GM19395 (cell line): ENCODE data around the gene CCDC97.
"Not testable (repeated sequence)": the region's sequence is repeated elsewhere in the genome, so short reads cannot be mapped to it uniquely, and the experiment has no call there.

Source experiments
- ATAC-seq: cut with Tn5 transposase; IDR thresholded peaks from one replicate; pipeline ENCODE4 v1.9.1; 2021; ENCODE audit warnings: mild to moderate bottlenecking, moderate library complexity; ENCODE audit not compliant: unreplicated experiment

The CCDC97 gene

DNA sequence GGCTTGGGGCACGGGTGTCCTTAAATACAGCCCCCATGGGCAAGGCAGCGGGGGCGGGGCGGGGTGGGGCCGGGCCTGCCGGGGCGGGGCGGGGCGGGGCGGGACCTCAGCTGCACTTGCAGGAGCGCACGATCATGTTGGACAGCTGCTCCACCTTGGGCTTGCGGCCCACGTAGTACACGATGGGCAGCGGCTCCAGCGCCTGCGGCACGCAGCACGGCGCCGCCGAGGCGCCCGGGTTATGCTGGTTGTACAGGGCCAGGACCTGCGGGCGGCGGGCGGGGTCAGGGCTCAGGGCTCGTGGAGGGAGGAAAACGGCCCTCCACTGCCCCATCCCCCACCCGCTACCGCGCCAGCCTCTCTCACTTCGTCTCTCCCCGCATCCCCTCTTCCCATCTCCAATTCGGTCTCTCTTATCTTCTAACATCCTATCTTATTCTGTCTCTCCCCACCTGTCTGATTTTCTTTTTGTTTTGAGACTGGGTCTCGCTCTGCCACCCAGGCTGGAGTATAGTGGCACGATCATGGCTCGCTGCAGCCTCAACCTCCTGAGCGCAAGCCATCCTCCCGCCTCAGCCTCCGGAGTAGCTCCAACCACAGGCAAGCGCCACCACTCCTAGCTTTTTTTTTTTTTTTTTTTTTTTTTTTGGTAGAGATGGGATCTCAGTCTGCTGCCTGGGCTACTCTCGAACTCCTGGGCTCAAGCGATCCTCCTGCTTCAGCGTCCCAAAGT is 21.1 kb downstream of the CCDC97 start:
- no peak for ATAC-seq

DNA sequence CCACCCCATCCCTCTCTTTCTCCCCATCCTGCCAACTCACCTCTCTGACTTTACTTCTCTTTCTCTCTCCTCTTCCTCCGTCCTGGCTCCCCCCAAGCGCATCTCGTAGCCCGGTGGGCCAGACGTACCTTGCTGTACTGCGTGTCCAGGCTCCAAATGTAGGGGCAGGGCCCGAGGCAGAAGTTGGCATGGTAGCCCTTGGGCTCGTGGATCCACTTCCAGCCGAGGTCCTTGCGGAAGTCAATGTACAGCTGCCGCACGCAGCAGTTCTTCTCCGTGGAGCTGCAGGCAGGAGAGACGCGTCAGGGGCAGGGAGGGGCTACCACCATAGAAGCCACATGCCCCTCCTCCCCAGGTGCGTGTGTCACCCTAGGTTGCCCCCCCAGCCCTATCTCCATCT is 22.0 kb downstream of the CCDC97 start:
- no peak for ATAC-seq

DNA sequence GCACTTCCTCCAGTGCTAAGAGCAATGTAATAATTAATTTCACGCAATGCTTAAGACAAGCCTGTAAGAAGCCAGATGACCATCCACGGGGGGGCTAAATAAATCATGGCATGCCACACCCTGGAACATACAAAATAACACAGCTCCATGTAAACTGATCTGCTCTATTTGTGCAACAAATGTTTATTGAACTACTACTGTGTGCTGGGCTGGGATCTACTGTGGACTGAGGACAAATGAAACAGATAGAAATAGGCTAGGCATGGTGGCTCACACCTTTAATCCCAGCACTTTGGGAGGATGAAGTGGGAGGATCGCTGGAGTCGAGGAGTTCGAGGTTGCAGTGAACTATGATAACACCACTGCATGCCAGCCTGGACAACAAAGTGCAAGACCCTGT is 22.5 kb downstream of the CCDC97 start:
- no peak for ATAC-seq

DNA sequence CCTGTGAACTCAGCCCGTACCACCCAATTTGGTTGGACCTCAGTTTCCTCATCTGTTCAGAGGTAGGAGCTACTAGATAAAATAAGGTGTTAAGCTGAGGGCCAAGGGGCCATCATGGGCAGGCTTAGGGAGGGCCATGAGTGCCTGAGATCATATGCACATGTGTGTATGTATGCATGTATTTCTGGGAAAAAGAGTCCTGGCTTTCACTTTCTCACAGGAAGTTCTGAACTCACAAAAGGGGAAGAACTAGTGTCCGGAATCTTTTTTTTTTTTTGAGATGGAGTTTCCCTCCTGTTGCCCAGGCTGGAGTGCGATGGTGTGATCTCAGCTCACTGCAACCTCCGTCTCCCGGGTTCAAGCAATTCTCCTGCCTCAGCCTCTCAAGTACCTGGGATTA is 24.8 kb downstream of the CCDC97 start:
- ATAC-seq = no peak

DNA sequence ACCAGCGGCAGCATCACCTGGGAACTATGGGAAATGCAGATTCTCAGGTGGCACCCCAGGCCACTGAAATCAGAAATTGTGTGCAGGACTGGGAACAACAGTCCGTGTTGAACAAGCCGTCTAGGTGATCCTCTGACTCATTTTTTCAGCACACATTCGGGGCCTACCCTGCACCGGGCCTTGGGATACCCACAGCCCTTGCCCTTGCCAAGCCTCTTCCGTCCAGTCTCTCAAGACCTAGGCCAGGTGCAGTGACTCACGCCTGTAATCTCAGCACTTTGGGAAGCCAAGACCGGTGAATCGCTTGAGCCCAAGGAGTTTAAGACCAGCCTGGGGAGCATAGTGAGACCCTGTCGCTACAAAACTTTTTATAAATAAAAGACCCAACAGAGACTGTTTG is 25.5 kb downstream of the CCDC97 start:
- ATAC-seq = no peak

DNA sequence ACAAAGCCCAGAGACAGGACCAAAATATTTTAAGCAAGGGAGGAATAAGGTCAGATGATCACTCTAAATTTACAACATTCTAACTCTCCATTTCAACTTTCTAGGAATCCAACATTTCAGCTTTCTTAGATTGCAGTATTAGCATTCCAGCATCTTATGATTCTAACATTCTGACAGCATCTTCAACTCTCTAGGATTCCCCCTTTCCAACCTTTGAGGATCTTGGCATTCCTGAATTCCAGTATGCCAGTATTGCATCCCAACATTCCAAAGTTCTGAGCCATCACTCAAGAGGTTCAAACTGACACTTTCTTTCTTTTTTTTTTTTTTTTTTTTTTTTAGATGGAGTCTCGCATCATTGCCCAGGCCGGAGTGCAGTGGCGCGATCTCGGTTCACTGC is 30.0 kb downstream of the CCDC97 start:
- ATAC-seq = no peak

DNA sequence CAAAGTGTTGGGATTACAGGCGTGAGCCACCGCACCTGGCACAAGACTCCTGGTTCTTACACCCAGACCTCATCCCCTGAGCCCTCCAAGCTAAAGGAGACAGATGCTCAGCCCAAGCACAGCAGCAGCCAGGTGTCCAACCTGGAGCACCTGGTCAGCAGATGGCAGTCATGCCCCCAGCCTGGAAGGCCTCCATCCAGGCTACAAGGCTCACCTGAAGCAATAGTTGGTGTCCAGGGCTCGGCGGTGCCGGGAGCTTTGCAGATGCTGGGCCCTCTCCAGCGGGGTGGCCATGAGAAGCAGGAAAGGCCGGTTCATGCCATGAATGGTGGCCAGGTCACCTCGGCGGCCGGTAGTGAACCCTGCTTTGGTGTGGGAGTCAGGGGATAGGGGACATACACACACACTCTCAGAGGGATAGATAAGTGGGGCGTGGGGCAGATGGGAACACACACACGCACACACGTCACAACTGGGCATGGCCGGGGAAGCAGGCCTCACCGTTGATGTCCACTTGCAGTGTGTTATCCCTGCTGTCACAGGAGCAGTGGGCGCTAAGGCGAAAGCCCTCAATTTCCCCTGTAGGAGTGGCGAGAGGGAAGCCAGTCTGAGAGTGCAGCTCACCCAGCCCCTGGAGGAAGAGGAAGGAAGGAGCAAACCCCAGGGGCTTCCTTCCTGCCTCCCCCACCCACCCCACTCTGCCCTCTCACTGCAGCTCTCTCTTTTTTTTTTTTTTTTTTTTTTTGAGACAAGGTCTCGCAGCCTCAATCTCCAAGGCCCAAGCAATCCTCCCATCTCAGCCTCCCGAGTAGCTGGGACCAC is 31.9 kb downstream of the CCDC97 start:
- ATAC-seq = no peak

DNA sequence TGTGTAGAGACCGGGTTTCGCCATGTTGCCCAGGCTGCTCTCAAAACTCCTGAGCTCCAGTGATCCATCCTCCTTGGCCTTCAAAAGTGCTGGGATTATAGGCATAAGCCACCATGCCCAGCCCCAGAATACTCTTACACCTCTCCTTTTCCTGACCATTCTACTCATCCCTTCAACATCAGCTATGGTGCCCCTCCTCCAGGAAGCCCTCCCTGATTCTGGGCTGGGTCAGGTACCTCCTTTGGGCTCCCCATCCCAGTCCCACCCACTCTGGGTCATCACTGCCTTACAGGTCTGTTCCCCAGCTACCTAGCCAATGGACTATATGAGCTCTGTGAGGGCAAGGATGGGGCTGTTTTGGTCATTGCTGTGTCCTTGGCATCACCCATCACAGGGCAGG is 34.2 kb downstream of the CCDC97 start:
- no peak for ATAC-seq

DNA sequence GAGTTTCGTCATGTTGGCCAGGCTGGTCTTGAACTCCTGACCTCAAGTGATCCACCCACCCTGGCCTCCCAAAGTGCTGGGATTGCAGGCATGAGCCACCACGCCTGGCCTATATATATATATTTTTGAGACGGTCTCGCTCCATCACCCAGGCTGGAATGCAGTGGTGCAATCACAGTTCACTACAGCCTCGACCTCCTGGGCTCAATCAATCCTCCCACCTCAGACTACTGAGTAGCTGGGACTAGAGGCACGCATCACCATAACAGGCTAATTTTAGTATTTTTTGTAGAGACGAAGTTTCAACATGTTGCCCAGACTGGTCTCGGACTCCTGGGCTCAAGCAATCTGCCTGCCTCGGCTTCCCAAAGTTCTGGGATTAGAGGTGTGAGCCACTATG is 36.9 kb downstream of the CCDC97 start:
- not testable (repeated sequence) for ATAC-seq

DNA sequence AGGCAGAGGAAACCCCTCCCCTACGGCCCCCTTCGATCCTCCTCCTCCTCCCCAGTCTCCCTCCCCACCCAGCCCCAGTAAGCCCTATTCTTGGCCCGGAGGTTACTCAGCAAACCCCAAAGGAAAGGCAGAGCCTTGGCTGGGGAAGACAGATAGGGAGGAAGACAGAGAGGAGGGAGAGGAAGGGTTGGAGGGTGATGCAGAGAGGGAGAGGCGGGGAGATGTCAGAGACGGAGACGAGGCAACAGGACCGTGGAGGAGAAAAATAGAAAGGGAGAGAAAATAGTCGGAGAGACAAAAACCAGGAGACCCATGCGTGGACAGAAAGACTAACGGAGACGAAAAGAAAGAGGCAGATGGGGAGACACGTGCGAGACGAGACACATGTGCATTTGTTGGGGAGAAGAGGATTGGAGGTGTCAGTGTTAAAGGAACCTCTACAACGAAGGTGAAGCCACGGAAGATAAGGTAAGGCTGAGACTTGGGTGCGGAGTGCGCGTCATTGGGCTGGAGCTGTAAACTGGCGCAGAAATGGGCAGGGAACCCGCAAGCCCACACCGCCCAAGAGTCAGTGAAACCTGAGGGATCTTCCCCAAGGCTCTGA is 40.9 kb downstream of the CCDC97 start:
- no peak for ATAC-seq

DNA sequence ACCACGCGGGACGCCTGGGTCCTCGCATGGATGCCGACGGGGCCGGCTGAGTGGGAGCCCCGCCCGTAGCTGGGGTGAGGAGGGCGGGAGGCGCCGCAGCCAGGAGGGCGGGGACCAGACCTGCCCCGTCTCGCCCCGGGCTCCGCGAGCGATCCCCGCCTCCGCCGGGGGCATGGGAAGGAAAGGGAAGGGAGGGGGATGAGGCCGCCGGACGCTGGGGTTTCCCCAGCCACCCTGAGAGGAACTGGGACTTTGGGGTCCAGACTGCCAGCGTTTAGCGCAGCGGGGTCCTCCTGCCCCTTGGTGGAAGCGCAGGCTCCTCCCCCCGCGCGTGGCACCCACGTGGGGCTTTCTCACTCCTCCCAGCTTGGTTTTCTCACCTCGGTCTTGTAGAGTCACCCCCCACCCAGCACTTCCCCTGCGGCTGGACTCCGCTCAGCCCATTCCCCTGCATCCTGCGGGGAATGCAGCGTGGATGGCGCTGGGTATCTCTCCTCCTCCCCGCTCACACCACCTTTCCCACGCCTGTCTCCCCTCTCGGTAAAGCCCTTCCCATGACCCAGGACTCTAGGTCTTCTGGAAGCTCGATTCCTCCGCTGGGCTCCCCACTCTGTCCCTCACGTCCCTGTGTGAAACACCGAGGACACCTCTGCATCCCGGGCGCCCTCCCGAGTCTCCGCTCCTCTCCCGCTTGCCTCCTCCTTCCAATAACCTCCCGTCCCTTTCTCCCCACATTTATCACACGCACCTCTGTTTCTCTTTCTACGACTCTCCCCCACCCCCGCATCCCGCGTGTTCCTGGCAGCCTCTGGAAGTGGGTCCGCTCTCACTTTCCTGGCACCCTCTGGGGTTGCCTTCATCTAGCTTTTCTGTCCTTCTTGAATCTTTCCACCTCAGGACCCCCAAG is 41.6 kb downstream of the CCDC97 start:
- ATAC-seq = peak; percentile 37

DNA sequence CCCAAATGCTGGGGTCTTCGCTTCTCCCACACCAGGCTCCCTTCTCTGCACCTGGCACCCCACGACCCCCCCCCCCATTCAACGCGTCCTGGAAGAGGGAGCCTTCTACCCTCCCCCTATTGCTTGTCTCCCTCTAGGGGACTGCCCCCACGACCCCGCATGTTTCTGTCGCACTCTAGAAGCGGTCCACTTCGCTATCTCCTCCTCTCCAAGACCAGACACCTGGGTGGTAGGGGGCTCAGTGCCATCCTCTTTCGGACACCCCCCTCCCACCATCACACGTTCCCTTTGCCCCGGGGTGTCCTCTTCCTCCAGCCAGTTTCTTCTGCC is 42.3 kb downstream of the CCDC97 start:
- ATAC-seq = no peak

DNA sequence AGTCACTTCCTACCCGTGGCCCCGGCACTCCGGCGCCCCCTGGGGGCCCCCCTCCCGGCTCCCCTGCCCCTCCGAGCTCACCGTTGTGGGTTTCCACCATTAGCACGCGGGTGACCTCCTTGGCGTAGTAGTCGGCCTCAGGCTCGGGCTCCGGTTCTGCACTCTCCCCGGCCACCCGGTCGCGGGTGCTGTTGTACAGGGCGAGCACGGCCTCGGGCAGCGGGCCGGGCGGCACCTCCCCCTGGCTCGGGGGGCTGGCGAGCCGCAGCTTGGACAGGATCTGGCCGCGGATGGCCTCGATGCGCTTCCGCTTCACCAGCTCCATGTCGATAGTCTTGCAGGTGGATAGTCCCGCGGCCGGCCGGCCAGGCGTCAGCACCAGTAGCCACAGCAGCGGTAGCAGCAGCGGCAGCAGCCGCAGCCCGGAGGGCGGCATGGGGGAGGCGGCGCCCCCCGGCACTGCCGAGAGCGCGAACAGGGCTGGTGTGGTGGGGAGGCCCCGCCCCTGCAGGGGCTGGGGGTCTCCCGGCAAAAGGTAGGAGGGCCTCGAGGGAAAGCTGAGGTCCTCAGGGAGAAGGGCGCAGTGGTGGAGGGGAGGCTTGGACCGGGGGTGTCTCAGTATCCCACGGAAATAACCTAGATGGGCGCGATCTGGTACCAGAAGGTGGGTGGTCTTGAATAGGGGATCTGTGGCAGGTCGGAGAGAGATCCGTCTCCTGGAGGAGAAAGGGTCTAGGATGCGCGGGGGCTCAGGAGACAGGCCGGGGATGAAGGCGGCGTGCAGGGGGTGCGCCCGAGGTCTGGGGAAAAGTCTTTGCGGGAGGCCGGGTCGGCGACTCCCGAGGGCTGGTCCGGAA is 42.9 kb downstream of the CCDC97 start:
- ATAC-seq = no peak

DNA sequence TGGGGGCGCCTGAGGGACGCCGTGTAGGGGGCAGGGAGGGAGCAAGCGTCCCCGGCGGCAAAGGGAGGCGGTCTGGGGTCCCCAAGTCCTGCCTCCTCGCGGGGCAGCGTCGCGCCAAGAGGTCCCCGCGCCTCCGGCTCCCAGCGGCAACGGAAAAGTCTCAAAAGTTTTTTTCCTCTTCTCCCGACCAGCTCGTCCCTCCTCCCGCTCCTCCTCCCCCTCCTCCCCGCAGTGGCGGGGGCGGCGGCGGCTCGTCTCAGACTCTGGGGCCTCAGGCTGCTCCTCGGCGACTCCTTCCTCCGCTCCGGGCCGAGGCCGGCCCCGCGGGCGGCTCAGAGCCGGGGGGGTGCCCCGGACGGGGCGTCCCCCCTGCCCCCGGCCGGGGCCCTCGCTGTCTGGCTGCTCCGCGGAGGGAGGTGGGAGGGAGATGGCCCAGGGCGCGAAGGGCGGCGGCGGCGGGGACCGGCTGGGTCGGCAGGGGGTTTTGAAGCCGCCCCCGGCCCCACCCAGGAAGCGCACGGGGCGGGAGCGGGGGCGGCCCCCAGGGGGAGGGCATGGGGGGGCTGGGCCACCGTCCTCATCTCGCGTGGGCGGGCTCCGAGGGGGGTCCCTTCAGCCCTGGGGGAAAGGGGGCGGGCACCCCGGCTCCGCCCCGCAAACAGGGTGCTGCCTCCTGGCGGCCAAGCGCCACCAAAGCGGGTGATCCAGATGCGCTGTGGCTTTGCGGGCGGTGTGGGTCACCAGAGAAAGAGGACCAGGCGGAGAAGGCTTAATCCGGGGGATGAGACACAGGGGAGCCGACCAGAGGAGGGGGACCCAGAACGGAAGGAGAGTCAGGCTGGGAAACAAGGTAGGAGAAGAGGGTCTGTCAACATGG is 43.7 kb downstream of the CCDC97 start, which contains the start of gene TGFB1:
Gene TGFB1 (minus strand): TSS at position 457 of the 877 bp plus-strand sequence. CDS start 878 bp downstream, outside the sequence.
- no peak for ATAC-seq

DNA sequence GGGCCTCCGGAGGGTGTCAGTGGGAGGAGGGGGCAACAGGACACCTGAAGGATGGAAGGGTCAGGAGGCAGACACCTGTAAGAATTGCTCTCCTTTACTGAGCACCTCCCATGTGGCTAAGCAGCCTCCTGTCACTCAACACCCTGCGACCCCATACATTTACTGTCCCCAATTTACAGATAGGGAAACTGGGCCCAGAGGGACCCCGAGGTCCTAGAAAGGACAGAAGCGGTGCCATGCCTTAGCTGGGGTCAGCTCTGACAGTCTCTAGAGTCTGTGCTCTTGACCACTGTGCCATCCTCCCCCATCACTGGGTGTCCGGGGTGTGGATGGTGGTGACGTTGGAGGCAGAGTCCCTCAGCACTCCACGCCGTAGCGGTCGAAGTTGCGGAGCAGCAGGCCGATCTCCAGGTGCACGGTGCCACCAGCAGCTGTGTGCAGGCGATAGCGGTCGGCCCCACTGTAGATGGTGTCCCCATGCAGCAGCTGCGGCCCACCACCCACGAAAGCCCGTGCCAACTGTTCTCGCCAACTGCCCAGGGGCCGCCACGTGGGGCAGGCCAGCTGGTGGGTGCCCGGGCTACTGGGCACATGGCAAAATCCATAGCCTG is 44.5 kb downstream of the CCDC97 start:
- ATAC-seq = no peak

DNA sequence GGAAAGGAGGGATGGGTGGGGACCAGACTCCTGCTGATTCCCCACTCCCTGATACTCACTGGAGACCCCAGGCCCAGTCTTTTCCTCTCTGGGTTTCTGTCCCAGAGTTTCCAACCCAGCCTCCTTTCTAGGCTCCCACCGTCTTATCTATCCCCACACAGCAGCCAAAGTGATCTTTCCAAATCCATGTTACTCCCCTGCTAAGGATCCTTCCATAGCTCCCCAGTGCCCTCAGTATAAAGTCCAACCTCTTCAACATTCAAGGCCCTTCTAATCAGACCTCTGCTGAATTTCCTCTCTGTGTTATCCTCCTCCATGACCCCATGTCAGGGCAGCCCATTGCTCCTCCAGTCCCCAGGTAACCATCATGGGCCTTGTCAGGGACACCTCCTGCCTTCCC is 45.1 kb downstream of the CCDC97 start:
- no peak for ATAC-seq

DNA sequence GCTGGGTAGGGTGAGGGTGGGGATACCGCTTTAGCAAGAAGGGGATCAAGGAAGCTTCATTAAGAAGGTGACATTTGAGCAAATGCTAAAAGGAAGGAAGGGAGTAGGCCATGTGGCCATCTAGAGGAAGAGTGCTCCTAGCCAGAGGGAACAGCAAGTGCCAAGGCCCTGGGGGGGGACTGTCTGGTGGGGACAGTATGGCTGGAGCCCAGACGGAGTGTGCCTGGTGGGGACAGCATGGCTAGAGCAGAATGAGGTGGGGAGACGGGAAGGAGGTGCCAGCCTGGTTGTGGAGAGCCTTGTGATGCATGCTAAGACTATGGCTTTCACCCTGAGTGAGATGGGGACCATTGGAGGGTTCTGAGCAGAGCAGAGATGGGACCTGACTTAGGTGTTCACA is 45.8 kb downstream of the CCDC97 start:
- ATAC-seq = no peak

DNA sequence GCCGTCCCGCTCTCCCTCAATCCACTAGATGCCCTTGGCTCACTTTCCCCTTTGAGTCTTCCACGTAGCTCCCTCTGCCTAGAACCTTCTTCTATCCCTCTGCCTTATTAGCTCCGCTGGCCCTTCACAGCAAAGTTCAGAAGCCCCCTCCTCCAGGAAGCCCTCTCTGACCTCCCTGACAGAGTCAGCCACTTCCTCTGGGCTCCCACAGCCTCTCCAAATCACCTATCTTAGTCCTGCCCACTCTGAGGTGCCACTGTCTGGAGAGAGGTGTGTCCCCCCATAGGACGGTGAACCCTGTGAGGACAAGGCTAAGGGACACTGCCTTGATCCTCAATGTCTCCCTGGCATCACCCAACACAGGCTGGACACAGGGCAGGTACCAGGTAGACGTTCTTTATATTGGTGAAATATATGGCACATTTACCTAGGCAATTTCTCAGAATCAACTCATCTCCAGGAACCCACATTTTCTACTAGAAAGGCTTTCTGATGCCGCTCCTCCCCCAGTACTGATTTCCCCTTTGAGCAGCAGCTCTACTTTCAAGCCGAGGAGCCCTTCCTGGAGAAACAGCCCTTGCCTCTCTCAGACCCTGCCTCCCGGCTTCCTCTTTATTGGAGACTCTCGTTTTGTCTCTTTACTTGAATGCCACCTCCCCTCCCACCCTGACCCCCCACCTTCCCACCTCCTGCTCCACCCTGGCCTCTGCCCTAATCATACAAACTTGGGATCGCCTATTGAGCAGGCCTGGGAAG is 47.2 kb downstream of the CCDC97 start:
- no peak for ATAC-seq
